ENCODE data around the gene HOXC10.

Gene HOXC10

DNA sequence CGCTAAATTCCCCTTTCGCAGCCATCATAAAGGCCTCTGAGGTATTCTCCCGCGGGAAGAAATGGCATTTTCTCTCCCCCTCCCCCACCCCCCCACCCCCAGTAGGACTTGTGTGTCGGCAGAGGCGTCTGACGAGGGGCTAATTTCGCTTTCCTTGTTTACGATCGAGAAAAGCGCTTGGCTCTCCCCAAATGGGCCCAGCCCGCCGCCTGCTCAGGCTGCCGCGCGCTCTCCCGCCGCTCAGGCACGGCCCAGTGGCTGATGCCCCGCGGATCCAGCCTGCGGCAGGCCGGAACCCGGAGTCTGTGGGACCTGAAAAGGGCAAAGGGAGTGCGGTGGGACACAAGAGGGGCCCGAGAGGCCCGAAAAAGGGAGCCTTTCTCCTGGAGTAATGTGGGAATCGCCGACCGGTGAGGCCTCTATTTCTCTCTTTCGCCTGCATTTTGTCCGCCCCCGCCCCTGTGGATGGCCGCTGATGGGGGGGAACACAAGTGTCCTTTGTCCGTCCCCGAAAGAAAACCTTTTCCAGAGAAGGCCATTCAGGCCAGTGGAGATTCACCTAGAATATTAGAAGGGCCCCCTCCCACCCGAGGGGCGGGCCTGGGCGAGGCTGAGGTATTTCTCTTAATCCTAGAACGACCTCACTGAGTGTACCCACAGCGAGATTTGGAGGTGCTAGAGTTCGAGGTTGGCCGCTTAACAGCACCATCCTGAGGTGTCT is 34.3 kb downstream of the HOXC10 start:
- no peak for DNase-seq (ENCODE audit: low read depth in 1 of 2, low spot score in 1 of 2)
- TF ChIP-seq GABPA (IDR thresholded peaks at IDR 0.05; ENCODE audit: low read depth) (no peak), POLR2AphosphoS5 (IDR thresholded peaks at IDR 0.05; ENCODE audit: low read depth) (no peak), SPI1 (IDR thresholded peaks at IDR 0.05; ENCODE audit: borderline replicate concordance, low read depth) (no peak)
- TF ChIP-seq, protein P1, sequence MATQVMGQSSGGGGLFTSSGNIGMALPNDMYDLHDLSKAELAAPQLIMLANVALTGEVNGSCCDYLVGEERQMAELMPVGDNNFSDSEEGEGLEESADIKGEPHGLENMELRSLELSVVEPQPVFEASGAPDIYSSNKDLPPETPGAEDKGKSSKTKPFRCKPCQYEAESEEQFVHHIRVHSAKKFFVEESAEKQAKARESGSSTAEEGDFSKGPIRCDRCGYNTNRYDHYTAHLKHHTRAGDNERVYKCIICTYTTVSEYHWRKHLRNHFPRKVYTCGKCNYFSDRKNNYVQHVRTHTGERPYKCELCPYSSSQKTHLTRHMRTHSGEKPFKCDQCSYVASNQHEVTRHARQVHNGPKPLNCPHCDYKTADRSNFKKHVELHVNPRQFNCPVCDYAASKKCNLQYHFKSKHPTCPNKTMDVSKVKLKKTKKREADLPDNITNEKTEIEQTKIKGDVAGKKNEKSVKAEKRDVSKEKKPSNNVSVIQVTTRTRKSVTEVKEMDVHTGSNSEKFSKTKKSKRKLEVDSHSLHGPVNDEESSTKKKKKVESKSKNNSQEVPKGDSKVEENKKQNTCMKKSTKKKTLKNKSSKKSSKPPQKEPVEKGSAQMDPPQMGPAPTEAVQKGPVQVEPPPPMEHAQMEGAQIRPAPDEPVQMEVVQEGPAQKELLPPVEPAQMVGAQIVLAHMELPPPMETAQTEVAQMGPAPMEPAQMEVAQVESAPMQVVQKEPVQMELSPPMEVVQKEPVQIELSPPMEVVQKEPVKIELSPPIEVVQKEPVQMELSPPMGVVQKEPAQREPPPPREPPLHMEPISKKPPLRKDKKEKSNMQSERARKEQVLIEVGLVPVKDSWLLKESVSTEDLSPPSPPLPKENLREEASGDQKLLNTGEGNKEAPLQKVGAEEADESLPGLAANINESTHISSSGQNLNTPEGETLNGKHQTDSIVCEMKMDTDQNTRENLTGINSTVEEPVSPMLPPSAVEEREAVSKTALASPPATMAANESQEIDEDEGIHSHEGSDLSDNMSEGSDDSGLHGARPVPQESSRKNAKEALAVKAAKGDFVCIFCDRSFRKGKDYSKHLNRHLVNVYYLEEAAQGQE (IDR thresholded peaks at IDR 0.05; ENCODE audit: insufficient replicate concordance, low read depth): no peak
- TF ChIP-seq, protein P2, sequence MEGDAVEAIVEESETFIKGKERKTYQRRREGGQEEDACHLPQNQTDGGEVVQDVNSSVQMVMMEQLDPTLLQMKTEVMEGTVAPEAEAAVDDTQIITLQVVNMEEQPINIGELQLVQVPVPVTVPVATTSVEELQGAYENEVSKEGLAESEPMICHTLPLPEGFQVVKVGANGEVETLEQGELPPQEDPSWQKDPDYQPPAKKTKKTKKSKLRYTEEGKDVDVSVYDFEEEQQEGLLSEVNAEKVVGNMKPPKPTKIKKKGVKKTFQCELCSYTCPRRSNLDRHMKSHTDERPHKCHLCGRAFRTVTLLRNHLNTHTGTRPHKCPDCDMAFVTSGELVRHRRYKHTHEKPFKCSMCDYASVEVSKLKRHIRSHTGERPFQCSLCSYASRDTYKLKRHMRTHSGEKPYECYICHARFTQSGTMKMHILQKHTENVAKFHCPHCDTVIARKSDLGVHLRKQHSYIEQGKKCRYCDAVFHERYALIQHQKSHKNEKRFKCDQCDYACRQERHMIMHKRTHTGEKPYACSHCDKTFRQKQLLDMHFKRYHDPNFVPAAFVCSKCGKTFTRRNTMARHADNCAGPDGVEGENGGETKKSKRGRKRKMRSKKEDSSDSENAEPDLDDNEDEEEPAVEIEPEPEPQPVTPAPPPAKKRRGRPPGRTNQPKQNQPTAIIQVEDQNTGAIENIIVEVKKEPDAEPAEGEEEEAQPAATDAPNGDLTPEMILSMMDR (IDR thresholded peaks at IDR 0.05; ENCODE audit: insufficient read depth, low read length): no peak
- Histone ChIP-seq H3K27ac (replicated peaks) (no peak overlapping the region), H3K27me3 (ENCODE audit: insufficient read depth, poor library complexity, severe bottlenecking) (peaks cover 31% of the 10 kb centered on the region), H3K4me3 (replicated peaks; ENCODE audit: insufficient read depth, low read length) (no peak overlapping the region)

GRCh38 chr12:54019924-54020590 is 35.1 kb downstream of the HOXC10 start:
- H3K4me3 ChIP-seq (replicated peaks; ENCODE audit: insufficient read depth, low read length): no peak overlapping the region
- H3K27ac ChIP-seq (replicated peaks): no peak overlapping the region
- DNase-seq (ENCODE audit: low read depth in 1 of 2, low spot score in 1 of 2): no peak
- peaks cover 25% of the 10 kb centered on the region for H3K27me3 ChIP-seq (ENCODE audit: insufficient read depth, poor library complexity, severe bottlenecking)
- no peak for TF ChIP-seq SPI1 (IDR thresholded peaks at IDR 0.05; ENCODE audit: borderline replicate concordance, low read depth)
- TF ChIP-seq, protein P2 (IDR thresholded peaks at IDR 0.05; ENCODE audit: insufficient read depth, low read length): no peak
- no peak for TF ChIP-seq POLR2AphosphoS5 (IDR thresholded peaks at IDR 0.05; ENCODE audit: low read depth)
- TF ChIP-seq, protein P1 (IDR thresholded peaks at IDR 0.05; ENCODE audit: insufficient replicate concordance, low read depth): no peak
- TF ChIP-seq GABPA (IDR thresholded peaks at IDR 0.05; ENCODE audit: low read depth): no peak

- TF ChIP-seq, protein P1 (IDR thresholded peaks at IDR 0.05; ENCODE audit: insufficient replicate concordance, low read depth): no peak
- TF ChIP-seq POLR2AphosphoS5 (IDR thresholded peaks at IDR 0.05; ENCODE audit: low read depth): no peak
- TF ChIP-seq GABPA (IDR thresholded peaks at IDR 0.05; ENCODE audit: low read depth): no peak
- no peak for TF ChIP-seq SPI1 (IDR thresholded peaks at IDR 0.05; ENCODE audit: borderline replicate concordance, low read depth)
- TF ChIP-seq, protein P2 (IDR thresholded peaks at IDR 0.05; ENCODE audit: insufficient read depth, low read length): no peak
- Histone ChIP-seq H3K27ac (replicated peaks) (no peak overlapping the region), H3K4me3 (replicated peaks; ENCODE audit: insufficient read depth, low read length) (no peak overlapping the region), H3K27me3 (ENCODE audit: insufficient read depth, poor library complexity, severe bottlenecking) (peaks cover 18% of the 10 kb centered on the region)
- no peak for DNase-seq (ENCODE audit: low read depth in 1 of 2, low spot score in 1 of 2)
Measured at GRCh38 chr12:54020591-54021405, 35.9 kb downstream of the HOXC10 start.
